GM12873 (cell line): ENCODE data around the gene RNF183.

ENCODE experiments used
- CTCF ChIP-seq: IDR thresholded peaks from 2 replicates; pipeline ENCODE4 v1.5.1; 2012; ENCODE audit warnings: low read depth, mild to moderate bottlenecking, moderate library complexity, low read length, control low read depth; ENCODE audit not compliant: insufficient read depth; ENCODE audit errors: missing control alignments

Gene RNF183

GRCh38 chr9:113316030-113316429 is 12.9 kb upstream of the RNF183 start:
- TF ChIP-seq CTCF, result no peak

- no peak for TF ChIP-seq CTCF
Measured at GRCh38 chr9:113315231-113315630, 12.1 kb upstream of the RNF183 start.

DNA sequence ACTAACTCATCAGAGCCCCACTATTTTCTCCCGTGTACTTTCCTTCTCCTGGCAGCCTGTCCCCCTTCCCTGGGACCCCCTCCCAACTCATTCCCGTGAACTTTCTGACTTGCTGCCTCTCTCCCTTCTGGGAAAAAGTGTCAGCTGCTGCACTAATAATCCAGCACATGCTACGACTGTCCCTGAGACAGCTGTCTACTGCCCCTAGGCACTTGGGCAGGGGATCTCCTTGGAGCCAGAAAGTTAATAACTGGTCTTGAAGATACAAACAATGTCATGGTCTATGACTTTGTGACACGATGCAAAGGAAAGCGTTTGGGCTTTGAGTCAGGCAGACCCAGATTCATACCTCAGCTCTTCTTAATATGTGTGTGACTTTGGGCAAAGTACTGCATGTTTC is 10.1 kb upstream of the RNF183 start:
- TF ChIP-seq CTCF, result no peak

DNA sequence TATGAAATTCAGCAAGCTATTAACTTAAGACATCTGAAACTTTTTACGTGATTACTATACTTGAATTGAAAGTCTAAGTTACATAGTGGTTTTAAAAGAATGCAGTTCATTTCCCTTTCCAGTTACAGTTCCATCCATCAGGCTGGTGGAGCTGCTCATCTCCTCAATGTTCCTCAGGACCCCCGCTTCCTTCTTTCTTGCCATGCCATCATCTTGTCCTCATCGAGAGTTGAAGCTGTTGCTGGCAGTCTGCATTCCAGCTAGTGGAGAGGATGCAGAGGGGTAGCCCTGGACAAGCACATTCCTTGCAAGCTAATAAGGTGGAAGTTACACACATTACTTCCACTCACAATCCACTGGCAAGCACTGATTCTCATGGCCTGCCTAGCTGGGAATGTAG is 8.8 kb upstream of the RNF183 start:
- no peak for TF ChIP-seq CTCF

GRCh38 chr9:113310538-113310937 is 7.4 kb upstream of the RNF183 start:
- no peak for TF ChIP-seq CTCF

GRCh38 chr9:113309204-113309813 is 6.1 kb upstream of the RNF183 start:
- TF ChIP-seq CTCF, result peak; percentile 57

DNA sequence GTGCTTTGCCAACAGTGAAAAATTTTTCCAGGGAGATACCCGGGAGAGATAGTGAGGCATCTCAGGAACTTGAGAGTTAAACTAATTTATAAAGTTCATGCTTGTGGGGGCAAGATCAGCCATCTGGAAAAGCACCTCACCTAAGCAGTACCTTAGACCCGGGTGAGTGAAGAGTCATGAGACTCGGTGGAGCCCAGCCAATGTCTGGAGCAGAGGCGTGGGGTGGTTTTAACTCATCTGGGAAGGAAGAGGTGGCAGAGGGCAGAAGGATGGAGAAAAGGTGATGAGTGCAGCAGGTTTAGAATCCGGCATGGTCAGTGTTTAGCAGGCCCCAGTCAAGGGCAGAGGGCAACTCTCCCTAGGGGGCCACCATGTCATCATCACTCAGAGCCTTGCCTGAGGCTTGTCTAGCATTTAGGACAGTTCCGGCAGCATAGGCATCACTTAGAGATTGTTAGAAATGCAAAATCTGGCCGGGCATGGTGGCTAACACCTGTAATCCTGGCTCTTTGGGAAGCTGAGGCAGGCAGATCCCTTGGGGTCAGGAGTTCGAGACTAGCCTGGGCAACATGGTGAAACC is 4.3 kb upstream of the RNF183 start:
- TF ChIP-seq CTCF, result no peak

- TF ChIP-seq CTCF, result no peak
Measured at GRCh38 chr9:113306566-113306965, 3.4 kb upstream of the RNF183 start.
